Head of caudate nucleus (tissue), 42 donors: ENCODE data around the gene RBP7.
"Not testable (repeated sequence)": the region's sequence is repeated elsewhere in the genome, so short reads cannot be mapped to it uniquely, and the experiment has no call there.

ENCODE experiments used
- DNase-seq, 42 donors: peaks; one replicate each; pipeline versions ENCODE4 v3.0.0 to v3.0.0-alpha.2; 2020 to 2021; ENCODE audit warnings: mixed read lengths in 7 of 42
- intact Hi-C: fragments of 100-400 bp; cut with DNase I; formaldehyde crosslinking; loops from one replicate; pipeline ENCODE4 v1.15.0; 2022

RBP7 gene

GRCh38 chr1:10025354-10025753, 28.3 kb downstream of the RBP7 start:
- intact Hi-C loops: no loop called here
- no peak for DNase-seq

DNA sequence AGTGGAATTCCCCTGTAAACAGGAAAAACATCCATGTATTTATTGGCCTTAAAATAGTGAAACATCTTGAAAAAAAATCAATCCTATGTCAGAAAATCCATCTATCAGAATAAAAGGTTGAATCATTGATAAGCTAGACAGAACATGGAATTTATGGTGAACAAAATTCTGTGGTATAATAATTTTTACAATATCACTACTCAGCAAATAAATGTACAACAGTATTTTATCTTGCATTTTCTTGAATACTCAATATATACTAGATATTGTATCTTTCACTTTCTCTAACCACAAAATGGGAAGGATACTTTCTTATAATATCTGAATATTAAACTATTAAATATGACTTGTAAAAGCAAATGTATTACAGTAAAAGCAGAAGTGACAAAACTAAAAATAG, 30.0 kb downstream of the RBP7 start:
- intact Hi-C loops: no loop called here
- DNase-seq: no peak

GRCh38 chr1:10028956-10029500, 32.0 kb downstream of the RBP7 start:
- intact Hi-C loops: not testable (repeated sequence)

GRCh38 chr1:10031461-10031860, 34.4 kb downstream of the RBP7 start:
- intact Hi-C loops: loop anchor here (5.0 to 10.0 kb wide), 2 partner anchors 84 to 113 kb away; no protein-coding TSS in a partner anchor
- no peak for DNase-seq

More at GRCh38 chr1:10028956-10029500, 32.0 kb downstream of the RBP7 start:
- DNase-seq: not testable (repeated sequence)

- intact Hi-C loops: loop anchor here (5.0 to 10.0 kb wide), 2 partner anchors 85 to 112 kb away; no protein-coding TSS in a partner anchor
- peak; percentile 95 to 99 (median 98) for DNase-seq
Observed at GRCh38 chr1:10032590-10033358, 35.7 kb downstream of the RBP7 start, which contains the start of gene UBE4B. Gene UBE4B, plus strand, starts transcription at chr1:10032958. Its CDS starts 713 bp downstream, at chr1:10033671.

- intact Hi-C loops: loop anchor here (5.0 to 10.0 kb wide), 2 partner anchors 86 to 111 kb away; no protein-coding TSS in a partner anchor
- peak in 20 of 42 donors; percentile 8 to 56 (median 24) for DNase-seq
Observed at GRCh38 chr1:10033359-10033845, 36.4 kb downstream of the RBP7 start.

DNA sequence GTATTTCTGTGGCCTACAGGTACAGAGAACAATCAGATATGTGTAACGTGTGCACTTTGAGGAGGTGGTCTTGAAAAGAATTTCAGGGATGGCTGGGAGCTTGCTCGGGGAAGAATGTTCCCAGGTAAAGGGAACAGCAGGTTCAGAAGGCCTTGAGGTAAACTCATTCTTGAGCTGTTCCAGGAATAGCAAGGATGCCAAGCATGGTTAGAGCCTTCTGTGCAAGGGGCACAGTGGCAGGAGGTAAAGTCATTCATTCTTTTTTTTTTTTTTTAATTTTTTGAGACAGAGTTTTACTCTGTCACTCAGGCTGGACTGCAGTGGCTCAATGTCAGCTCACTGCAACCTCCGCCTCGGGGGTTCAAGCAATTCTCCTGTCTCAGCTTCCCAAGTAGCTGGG, 45.7 kb downstream of the RBP7 start:
- no peak for DNase-seq
- intact Hi-C loops: no loop called here

- no peak for DNase-seq
- intact Hi-C loops: no loop called here
Observed at GRCh38 chr1:10045480-10046355, 48.7 kb downstream of the RBP7 start.

DNA sequence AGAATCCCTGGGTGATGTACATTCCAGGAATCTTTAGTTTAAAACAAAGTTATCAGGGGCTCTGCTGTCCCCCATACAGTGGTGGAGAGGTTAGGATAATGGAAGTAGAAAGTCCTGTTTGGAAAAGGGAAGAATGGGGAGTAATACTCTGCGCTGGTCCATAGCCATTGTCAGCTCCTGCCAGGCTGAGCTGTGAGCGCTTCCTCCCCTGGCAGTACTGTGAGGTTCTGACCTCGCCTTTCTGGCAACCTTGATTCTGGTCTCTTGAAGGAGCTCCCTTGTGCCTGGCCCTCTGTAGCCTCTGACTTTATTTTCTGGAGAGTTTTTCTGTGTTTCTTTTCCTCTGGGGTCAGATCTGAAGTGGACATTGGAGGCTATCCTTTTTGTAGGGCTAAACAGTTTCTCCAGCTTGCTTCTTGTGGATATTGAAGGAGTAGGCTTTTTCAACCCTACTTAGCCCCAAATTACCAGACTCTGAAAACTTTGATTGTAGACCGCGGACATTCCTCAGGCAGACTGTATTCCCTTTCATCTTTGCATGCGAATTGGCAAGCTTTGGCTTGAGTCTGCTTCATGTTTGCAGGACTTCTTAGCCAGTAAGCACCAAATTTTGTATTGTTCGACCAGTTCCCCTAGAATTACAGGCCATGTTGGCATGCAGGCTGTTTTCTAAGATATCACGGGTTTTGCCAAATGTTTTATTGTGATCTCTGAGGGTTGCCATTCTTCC, 49.5 kb downstream of the RBP7 start:
- peak in 5 of 42 donors; percentile 22 to 48 (median 41) for DNase-seq
- intact Hi-C loops: no loop called here

GRCh38 chr1:10048601-10049000, 51.6 kb downstream of the RBP7 start:
- intact Hi-C loops: no loop called here
- DNase-seq: no peak

DNA sequence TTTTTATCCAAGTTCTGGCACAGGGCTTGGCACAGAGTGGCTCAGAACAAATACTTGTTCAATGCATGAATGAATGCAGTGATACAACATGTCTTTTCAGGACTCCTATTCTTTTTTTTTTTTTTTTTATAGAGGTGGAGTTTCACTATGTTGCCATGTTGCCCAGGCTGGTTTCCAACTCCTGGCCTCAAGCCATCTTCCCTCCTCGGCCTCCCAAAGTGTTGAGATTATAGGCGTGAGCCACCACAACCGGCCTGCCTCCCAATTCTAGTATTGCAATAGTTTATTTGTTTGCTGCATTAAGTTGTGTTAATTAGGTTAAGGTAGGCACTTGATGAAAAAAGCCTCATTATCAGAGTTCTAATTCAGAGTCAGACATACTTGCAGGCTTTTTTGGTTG, 53.6 kb downstream of the RBP7 start:
- intact Hi-C loops: no loop called here
- DNase-seq: peak in 1 of 42 donors; percentile 34

DNA sequence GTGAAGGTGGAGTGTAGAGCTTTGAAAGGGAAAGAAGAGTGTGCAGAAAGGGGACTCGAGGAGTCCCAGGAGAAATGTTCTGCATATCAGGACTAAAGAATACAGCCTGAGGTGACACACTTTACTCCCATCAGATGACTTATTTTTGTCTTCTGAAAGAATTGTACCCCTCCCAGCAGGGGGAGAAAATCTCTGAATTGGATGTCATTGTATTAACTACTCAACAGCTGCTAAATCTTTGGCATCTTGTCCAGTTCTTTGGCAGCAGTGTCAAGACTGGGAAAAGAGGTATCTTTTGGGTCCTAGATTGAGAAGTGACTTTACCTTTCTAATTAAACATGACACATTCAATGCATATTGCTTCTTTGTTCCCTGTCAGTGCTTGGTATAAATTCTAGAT, 54.6 kb downstream of the RBP7 start:
- intact Hi-C loops: no loop called here
- no peak for DNase-seq

- intact Hi-C loops: no loop called here
- DNase-seq: peak in 1 of 42 donors; percentile 15
Observed at GRCh38 chr1:10052347-10052746, 55.3 kb downstream of the RBP7 start.

DNA sequence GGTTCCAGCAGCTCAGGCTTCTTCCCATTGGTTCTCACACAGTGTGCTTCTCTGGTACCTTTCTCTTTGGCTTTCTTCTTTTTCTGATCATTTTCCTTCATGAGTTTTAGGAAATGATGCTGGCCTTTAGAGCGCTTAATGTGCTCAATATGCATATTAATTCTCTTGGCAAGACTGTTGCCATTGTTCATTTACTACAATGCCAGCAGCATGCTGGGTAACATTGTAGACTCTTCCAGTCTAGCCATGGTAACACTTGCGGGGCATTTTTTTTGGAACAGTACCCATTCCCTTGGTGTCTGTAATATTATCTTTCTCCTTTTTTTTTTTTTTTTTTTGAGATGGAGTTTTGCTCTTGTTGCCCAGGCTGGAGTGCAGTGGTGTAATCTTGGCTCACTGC, 57.4 kb downstream of the RBP7 start:
- intact Hi-C loops: no loop called here
- DNase-seq: peak in 16 of 42 donors; percentile 25 to 83 (median 48)

DNA sequence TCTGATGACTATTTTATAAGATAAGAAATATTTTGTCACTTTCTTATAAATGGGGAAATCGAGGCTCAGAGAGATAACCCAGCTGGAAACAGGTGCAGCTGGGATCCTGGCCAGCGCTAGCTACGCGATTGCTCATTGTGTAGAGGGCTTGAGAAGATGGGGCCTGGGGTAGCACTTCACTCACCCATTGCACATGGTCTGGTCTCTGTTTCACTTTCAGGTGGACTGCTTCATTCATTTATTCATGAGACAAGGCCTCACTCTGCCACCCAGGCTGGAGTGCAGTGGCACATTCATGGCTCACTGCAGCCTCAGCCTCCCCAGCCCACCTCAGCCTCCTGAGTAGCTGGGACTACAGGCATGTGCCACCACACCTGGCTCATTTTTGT, 59.6 kb downstream of the RBP7 start:
- intact Hi-C loops: no loop called here

DNA sequence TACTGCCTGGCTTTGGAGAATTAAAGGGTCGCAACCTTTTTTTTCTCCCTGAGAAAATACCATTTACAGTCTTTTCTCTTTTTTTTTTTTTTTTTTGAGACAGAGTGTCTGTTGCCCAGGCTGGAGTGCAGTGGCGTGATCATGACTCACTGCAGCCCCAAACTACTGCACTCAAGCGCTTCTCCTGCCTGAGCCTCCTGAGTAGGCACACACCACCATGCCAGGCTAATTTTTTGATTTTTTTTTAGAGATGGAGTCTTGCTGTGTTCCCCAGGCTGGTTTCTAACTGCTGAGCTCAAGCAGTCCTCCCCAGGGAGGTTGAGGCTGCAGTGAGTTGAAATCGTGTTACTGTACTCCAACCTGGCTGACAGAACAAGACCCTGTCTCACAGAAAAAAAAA, 60.3 kb downstream of the RBP7 start:
- peak in 34 of 42 donors; percentile 23 to 85 (median 54) for DNase-seq
- intact Hi-C loops: no loop called here

More for the DNA sequence above, 59.6 kb downstream of the RBP7 start:
- DNase-seq: peak in 2 of 42 donors; percentile 12 to 34

GRCh38 chr1:10057796-10058195, 60.8 kb downstream of the RBP7 start:
- intact Hi-C loops: no loop called here

DNA sequence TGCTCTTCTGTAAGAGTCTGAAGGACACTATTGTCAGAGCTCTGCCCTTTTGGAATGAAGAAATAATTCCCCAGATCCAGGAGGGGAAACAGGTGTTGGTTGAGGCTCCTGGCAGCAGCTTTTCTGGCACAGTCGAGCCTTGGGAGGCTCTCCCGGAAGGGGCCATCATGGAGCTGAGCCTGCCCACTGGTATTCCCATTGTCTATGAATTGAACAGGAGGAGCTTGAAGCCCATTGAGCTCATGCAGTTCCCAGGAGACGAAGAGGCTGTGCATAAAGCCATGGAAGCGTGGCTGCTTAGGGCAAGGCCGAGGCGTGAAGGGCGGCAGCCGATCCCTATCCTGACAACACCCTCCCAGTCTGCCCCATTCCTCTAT, 62.3 kb downstream of the RBP7 start:
- DNase-seq: peak in 1 of 42 donors; percentile 31
- intact Hi-C loops: no loop called here

More at GRCh38 chr1:10057796-10058195, 60.8 kb downstream of the RBP7 start:
- peak in 2 of 42 donors; percentile 14 to 33 for DNase-seq
